Left ventricle myocardium inferior (tissue), 1 donor: ENCODE data around the gene NBDY. TPM values are rescaled to one million over a fixed set of nuclear protein-coding genes. Genes with fewer than 3 reads are reported as not detected.
"Not testable (repeated sequence)": the region's sequence is repeated elsewhere in the genome, so short reads cannot be mapped to it uniquely, and the experiment has no call there.

Experiments used
- DNase-seq: peaks from one replicate; pipeline ENCODE4 v3.0.0-alpha.2; 2020
- H3K27ac ChIP-seq: fragments of 200-600 bp; replicated peaks from 2 replicates; pipeline ENCODE4 v1.8.0; 2021
- H3K27me3 ChIP-seq: fragments of 200-600 bp; 2 replicates; pipeline ENCODE4 v1.8.0; 2021; ENCODE audit warnings: low read depth
- H3K36me3 ChIP-seq: fragments of 200-600 bp; 2 replicates; pipeline ENCODE4 v1.8.0; 2021
- H3K4me1 ChIP-seq: fragments of 200-600 bp; 2 replicates; pipeline ENCODE4 v1.8.0; 2021
- H3K4me3 ChIP-seq: fragments of 200-600 bp; 2 replicates; pipeline ENCODE4 v1.8.0; 2021; ENCODE audit warnings: mild to moderate bottlenecking, moderate library complexity
- H3K9me3 ChIP-seq: fragments of 200-600 bp; replicated peaks from 2 replicates; pipeline ENCODE4 v1.8.0; 2021
- CTCF ChIP-seq: fragments of 200-600 bp; IDR thresholded peaks from 2 replicates; pipeline ENCODE4 v1.8.0; 2021; ENCODE audit warnings: antibody characterized with exemption, mild to moderate bottlenecking, borderline replicate concordance
- intact Hi-C: fragments of 100-400 bp; cut with micrococcal nuclease; formaldehyde crosslinking; loops from one replicate; pipeline ENCODE4 v1.11.0; 2022
- total RNA-seq: library from RNA; stranded (reverse); fragmentation: NEBNext Ultra II Directional; extraction: Animal tissue kit (Norgen Biotek cat#: 25700); gene quantifications from one replicate; pipeline ENCODE4 v1.2.1, GENCODE V29; 2021
- donor health status: DM: no; HTN: yes; CAD: no; lungs with severe emphysema.

The NBDY gene
- total RNA-seq, 1 donor from 2014 or later = 26.5 TPM

GRCh38 chrX:56802428-56802827 is 73.4 kb downstream of the NBDY start:
- intact Hi-C loops = no loop called here
- DNase-seq = no peak
- Histone ChIP-seq H3K27me3 (no peaks in the 10 kb centered on the region), H3K9me3 (no peaks in the 10 kb centered on the region), H3K4me3 (no peak overlapping the region), H3K27ac (no peak overlapping the region), H3K36me3 (no peaks in the 10 kb centered on the region), H3K4me1 (peaks cover 12% of the 10 kb centered on the region)
- TF ChIP-seq CTCF = no peak

- H3K4me3 ChIP-seq = peak overlapping the region; percentile 21
- H3K9me3 ChIP-seq = no peaks in the 10 kb centered on the region
- peak; percentile 55 for TF ChIP-seq CTCF
- H3K27me3 ChIP-seq = no peaks in the 10 kb centered on the region
- intact Hi-C loops = no loop called here
- H3K27ac ChIP-seq = no peak overlapping the region
- DNase-seq = peak; percentile 36
- peaks cover 8% of the 10 kb centered on the region for H3K4me1 ChIP-seq
- H3K36me3 ChIP-seq = no peaks in the 10 kb centered on the region
Observed at GRCh38 chrX:56802921-56803849, 74.1 kb downstream of the NBDY start.

- DNase-seq = no peak
- no peaks in the 10 kb centered on the region for H3K9me3 ChIP-seq
- H3K36me3 ChIP-seq = no peaks in the 10 kb centered on the region
- no peaks in the 10 kb centered on the region for H3K27me3 ChIP-seq
- H3K4me1 ChIP-seq = peaks cover 5% of the 10 kb centered on the region
- no peak overlapping the region for H3K4me3 ChIP-seq
- no peak for TF ChIP-seq CTCF
- no peak overlapping the region for H3K27ac ChIP-seq
- intact Hi-C loops = no loop called here
Observed at GRCh38 chrX:56803850-56804681, 75.0 kb downstream of the NBDY start.

GRCh38 chrX:56804867-56805266 is 75.8 kb downstream of the NBDY start:
- Histone ChIP-seq H3K27ac (no peak overlapping the region), H3K4me1 (peaks cover 5% of the 10 kb centered on the region), H3K27me3 (no peaks in the 10 kb centered on the region), H3K4me3 (no peak overlapping the region), H3K9me3 (no peaks in the 10 kb centered on the region), H3K36me3 (no peaks in the 10 kb centered on the region)
- no peak for TF ChIP-seq CTCF
- intact Hi-C loops = no loop called here
- DNase-seq = no peak

- no peak for TF ChIP-seq CTCF
- Histone ChIP-seq H3K4me3 (no peak overlapping the region), H3K27ac (no peak overlapping the region), H3K4me1 (peaks cover 3% of the 10 kb centered on the region), H3K9me3 (no peaks in the 10 kb centered on the region), H3K27me3 (no peaks in the 10 kb centered on the region), H3K36me3 (no peaks in the 10 kb centered on the region)
- intact Hi-C loops = no loop called here
- no peak for DNase-seq
Observed at GRCh38 chrX:56805399-56805798, 76.4 kb downstream of the NBDY start.

GRCh38 chrX:56806176-56806575 is 77.1 kb downstream of the NBDY start:
- H3K9me3 ChIP-seq, H3K27ac ChIP-seq, intact Hi-C loops: not testable (repeated sequence)

More at GRCh38 chrX:56806176-56806575, 77.1 kb downstream of the NBDY start:
- DNase-seq, H3K36me3 ChIP-seq, H3K4me3 ChIP-seq, H3K4me1 ChIP-seq, H3K27me3 ChIP-seq: not testable (repeated sequence)
